ENCODE results near the gene GRM7.

Gene GRM7

DNA sequence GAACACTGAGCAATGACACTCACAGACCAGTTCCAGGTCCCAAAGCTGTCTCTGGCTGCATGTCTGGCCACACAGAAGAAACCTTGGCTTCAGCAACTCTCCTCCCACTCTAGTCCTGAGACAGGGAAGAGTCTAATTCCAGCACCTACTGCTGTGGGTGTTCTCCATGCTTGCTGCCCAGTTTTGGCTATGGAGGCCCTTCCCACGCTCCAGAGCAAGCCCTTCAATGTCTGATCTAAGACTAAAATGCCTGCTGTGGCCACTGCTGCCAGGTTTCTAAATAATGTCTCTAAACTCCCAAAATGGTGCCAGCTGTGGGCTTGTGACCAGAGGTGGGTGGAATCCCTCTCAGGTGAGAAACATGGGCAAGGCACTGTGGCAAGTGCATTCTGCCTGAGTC lies 531.3 kb downstream of the GRM7 start:
- no peak overlapping the region for H3K27ac ChIP-seq
- ChIA-PET CTCF (no interaction called here), POLR2A (ENCODE audit: low non-redundant PET) (no interaction called here)
- TF ChIP-seq, protein P1, sequence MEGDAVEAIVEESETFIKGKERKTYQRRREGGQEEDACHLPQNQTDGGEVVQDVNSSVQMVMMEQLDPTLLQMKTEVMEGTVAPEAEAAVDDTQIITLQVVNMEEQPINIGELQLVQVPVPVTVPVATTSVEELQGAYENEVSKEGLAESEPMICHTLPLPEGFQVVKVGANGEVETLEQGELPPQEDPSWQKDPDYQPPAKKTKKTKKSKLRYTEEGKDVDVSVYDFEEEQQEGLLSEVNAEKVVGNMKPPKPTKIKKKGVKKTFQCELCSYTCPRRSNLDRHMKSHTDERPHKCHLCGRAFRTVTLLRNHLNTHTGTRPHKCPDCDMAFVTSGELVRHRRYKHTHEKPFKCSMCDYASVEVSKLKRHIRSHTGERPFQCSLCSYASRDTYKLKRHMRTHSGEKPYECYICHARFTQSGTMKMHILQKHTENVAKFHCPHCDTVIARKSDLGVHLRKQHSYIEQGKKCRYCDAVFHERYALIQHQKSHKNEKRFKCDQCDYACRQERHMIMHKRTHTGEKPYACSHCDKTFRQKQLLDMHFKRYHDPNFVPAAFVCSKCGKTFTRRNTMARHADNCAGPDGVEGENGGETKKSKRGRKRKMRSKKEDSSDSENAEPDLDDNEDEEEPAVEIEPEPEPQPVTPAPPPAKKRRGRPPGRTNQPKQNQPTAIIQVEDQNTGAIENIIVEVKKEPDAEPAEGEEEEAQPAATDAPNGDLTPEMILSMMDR (conservative IDR thresholded peaks at IDR 0.05; ENCODE audit: low read depth): no peak
- no peak for DNase-seq (ENCODE audit: low spot score)

DNA sequence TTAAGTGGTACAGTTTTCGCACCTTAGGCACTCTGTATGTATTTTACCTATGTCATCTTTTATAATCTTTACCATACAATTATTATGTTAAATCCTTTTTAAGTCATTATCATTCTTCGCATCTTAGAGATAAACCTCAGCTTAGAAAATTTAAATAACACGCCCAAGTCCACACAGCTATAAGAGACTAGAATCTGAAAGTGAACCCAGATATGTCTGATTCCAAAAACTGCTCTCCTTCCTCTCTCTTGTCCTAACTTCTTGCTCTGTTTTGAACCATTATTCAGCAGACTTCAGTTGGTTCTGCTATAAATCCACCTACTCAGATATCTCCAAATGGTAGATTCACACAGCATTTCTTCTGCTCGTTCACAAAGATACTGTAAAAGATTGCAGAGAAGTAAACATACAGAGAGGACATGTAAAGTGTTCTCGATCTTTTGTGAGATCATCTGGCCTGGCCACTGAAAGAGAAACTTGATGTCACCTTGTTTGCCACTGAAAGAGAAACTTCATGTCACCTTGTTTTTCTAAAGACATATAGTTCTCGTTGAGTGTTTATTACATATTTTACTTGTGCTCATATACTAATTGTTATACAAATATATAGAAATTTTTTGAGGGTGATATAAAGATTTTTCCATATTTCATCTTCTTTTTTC lies 533.2 kb downstream of the GRM7 start:
- H3K27ac ChIP-seq: no peak overlapping the region
- DNase-seq (ENCODE audit: low spot score): no peak
- TF ChIP-seq, protein P1 (conservative IDR thresholded peaks at IDR 0.05; ENCODE audit: low read depth): no peak
- ChIA-PET POLR2A (ENCODE audit: low non-redundant PET) (no interaction called here), CTCF (no interaction called here)

DNA sequence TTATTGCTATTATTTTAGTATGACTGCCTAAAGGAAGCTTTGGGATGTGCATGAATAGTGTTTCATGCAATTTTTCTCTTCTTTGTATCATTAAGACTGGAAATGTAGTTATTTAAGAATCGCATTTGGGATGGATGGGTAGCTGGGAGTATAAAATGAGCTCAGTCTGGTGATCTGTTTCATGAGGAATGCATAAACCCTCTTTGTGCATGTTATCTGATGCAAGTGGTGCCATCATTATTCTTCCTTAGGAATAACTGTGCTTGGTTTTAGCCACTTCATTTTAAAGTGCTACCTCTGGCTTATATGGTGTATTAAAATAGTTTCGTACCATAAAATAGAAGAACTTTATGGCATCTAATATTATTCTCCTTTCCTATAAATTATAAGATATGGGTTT lies 535.6 kb downstream of the GRM7 start:
- no peak overlapping the region for H3K27ac ChIP-seq
- ChIA-PET POLR2A (ENCODE audit: low non-redundant PET) (no interaction called here), CTCF (no interaction called here)
- TF ChIP-seq, protein P1 (conservative IDR thresholded peaks at IDR 0.05; ENCODE audit: low read depth): no peak
- DNase-seq (ENCODE audit: low spot score): no peak

DNA sequence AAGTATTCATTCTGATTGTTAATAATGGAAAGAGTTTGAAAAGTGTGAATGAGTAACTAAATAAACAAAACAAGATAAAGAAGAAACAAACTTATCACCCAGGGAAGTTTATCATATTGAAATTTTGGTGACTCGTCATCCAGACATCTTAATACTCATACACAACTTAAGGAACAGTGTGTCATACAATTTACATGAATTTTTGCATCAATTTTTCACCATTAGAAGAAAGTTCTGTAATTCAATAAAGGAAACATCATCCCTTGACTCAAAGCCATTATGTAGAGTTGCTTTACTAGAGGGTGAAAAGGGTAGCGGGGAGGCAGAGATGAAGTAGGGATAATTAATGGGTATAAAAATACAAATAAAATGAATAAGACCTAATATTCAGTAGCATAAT lies 536.2 kb downstream of the GRM7 start:
- H3K27ac ChIP-seq: no peak overlapping the region
- TF ChIP-seq, protein P1 (conservative IDR thresholded peaks at IDR 0.05; ENCODE audit: low read depth): no peak
- DNase-seq (ENCODE audit: low spot score): no peak
- ChIA-PET CTCF (interaction anchor here (0.6 kb wide), 1 partner anchor 802 kb away, joined by 3 read pairs; no protein-coding TSS in a partner anchor), POLR2A (ENCODE audit: low non-redundant PET) (no interaction called here)

DNA sequence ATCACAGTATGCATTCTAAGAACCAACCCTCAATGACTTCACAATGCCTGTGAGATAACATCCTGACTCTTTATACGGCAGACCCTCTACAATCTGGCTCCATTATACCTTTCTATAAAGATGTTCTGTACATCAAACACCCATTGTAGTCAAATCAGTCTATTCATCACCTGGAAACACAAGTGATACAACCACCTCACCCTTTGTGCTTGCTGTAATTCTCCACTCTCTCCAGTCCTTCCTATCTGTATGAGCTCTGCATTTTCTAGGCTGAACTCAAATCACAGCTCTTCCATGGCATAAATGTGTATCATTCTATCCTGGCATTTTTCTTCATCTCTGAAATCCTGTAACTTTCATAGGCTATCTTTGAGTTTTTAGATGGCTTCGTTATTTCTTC lies 539.4 kb downstream of the GRM7 start:
- ChIA-PET POLR2A (ENCODE audit: low non-redundant PET) (no interaction called here), CTCF (no interaction called here)
- no peak overlapping the region for H3K27ac ChIP-seq
- DNase-seq (ENCODE audit: low spot score): no peak
- TF ChIP-seq, protein P1 (conservative IDR thresholded peaks at IDR 0.05; ENCODE audit: low read depth): no peak

DNA sequence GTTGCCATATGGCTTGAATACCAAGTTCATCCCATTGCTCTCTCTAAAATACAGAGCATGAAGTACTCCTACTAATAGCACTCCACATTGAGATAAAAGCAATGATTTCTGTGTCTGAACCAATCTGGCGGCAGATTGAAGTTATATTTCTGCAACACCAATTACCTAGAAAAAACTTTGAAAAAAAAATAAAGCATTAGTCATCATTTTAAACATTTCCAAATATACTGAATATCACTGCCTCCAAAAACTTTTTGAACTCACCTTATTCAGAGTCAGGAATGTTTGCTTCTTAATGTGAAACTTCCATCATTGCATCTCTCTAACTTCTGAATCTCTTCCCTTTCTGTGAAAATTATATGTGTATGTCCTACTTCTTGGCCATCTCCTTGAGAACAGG lies 540.5 kb downstream of the GRM7 start:
- ChIA-PET POLR2A (ENCODE audit: low non-redundant PET) (no interaction called here), CTCF (no interaction called here)
- H3K27ac ChIP-seq: no peak overlapping the region
- TF ChIP-seq, protein P1 (conservative IDR thresholded peaks at IDR 0.05; ENCODE audit: low read depth): no peak
- no peak for DNase-seq (ENCODE audit: low spot score)

All from RWPE1 (cell line).